GM23338 (cell line): ENCODE results near the gene PRPF6. TPM values are rescaled to one million over a fixed set of nuclear protein-coding genes. Genes with fewer than 3 reads are reported as not detected.

Source experiments
- ATAC-seq: fragments of 200-7000 bp; cut with Tn5 transposase; 3 replicates; pipeline ENCODE4 v1.9.1; 2020
- DNase-seq: peaks from one replicate; pipeline ENCODE4 v3.0.0-alpha.2; 2015; ENCODE audit warnings: low spot score
- H2AFZ ChIP-seq: fragments of 200-600 bp; sonication (generic); 2 replicates; pipeline ENCODE4 v1.8.0; 2016; ENCODE audit warnings: antibody characterized with exemption, mild to moderate bottlenecking, moderate library complexity
- H3F3A ChIP-seq: fragments of 200-600 bp; sonication (generic); replicated peaks from 2 replicates; pipeline ENCODE4 v1.8.0; 2017; ENCODE audit warnings: antibody characterized with exemption, mixed run types, low read depth
- H3K27ac ChIP-seq: fragments of 200-600 bp; sonication (generic); 2 replicates; pipeline ENCODE4 v1.6.1; 2016; ENCODE audit warnings: low read depth
- H3K27me3 ChIP-seq: fragments of 200-600 bp; sonication (generic); 2 replicates; pipeline ENCODE4 v1.8.0; 2016; ENCODE audit warnings: mild to moderate bottlenecking, mixed run types, moderate library complexity; ENCODE audit not compliant: insufficient read depth
- H3K36me3 ChIP-seq: fragments of 200-600 bp; sonication (generic); 2 replicates; pipeline ENCODE4 v1.8.0; 2016; ENCODE audit warnings: mild to moderate bottlenecking; ENCODE audit not compliant: insufficient read depth
- H3K4me1 ChIP-seq: fragments of 200-600 bp; sonication (generic); 2 replicates; pipeline ENCODE4 v1.8.0; 2016; ENCODE audit warnings: mild to moderate bottlenecking, moderate library complexity; ENCODE audit not compliant: insufficient read depth
- H3K4me2 ChIP-seq: fragments of 200-600 bp; sonication (generic); 2 replicates; pipeline ENCODE4 v1.7.1; 2017; ENCODE audit warnings: mixed run types
- H3K4me3 ChIP-seq: fragments of 200-600 bp; sonication (generic); 2 replicates; pipeline ENCODE4 v1.6.1; 2016; ENCODE audit warnings: mixed run types
- H3K79me2 ChIP-seq: fragments of 200-600 bp; sonication (generic); replicated peaks from 2 replicates; pipeline ENCODE4 v1.8.0; 2017; ENCODE audit warnings: mild to moderate bottlenecking; ENCODE audit not compliant: insufficient read depth
- H3K9me2 ChIP-seq: fragments of 200-600 bp; sonication (generic); 2 replicates; pipeline ENCODE4 v1.8.0; 2017; ENCODE audit not compliant: insufficient read depth
- H4K20me1 ChIP-seq: fragments of 200-600 bp; sonication (generic); replicated peaks from 2 replicates; pipeline ENCODE4 v1.8.0; 2017; ENCODE audit warnings: mild to moderate bottlenecking; ENCODE audit not compliant: insufficient read depth
- H3K27ac Mint-ChIP-seq: 2 replicates; pipeline ENCODE4 v1.8.0; 2020; ENCODE audit warnings: inconsistent platforms, mild to moderate bottlenecking, moderate library complexity, mixed read lengths
- H3K27me3 Mint-ChIP-seq: 3 replicates; pipeline ENCODE4 v1.8.0; 2022; ENCODE audit warnings: low read depth, mild to moderate bottlenecking, moderate library complexity, mixed read lengths, inconsistent platforms; ENCODE audit not compliant: insufficient read depth, poor library complexity
- H3K36me3 Mint-ChIP-seq: 3 replicates; pipeline ENCODE4 v1.8.0; 2021; ENCODE audit warnings: low read depth, mild to moderate bottlenecking, inconsistent platforms, moderate library complexity, mixed read lengths
- H3K4me1 Mint-ChIP-seq: 3 replicates; pipeline ENCODE4 v1.8.0; 2020; ENCODE audit warnings: mild to moderate bottlenecking, inconsistent platforms, mixed read lengths
- H3K4me3 Mint-ChIP-seq: 3 replicates; pipeline ENCODE4 v1.8.0; 2021; ENCODE audit warnings: moderate library complexity, mild to moderate bottlenecking, inconsistent platforms, mixed read lengths
- H3K9me3 Mint-ChIP-seq: 3 replicates; pipeline ENCODE4 v1.8.0; 2020; ENCODE audit warnings: moderate library complexity, mild to moderate bottlenecking, inconsistent platforms, mixed read lengths
- CREB1 ChIP-seq: fragments of 250-450 bp; sonication (Bioruptor Pico); IDR thresholded peaks from 2 replicates; pipeline ENCODE4 v1.5.0; 2020; ENCODE audit warnings: low read depth, mild to moderate bottlenecking, moderate library complexity
- EZH2 ChIP-seq: fragments of 200-600 bp; sonication (generic); IDR thresholded peaks from one replicate; pipeline ENCODE4 v1.8.0; 2017; ENCODE audit warnings: antibody characterized with exemption, mild to moderate bottlenecking, low read depth; ENCODE audit not compliant: unreplicated experiment
- EZH2phosphoT487 ChIP-seq: fragments of 200-600 bp; sonication (generic); IDR thresholded peaks from one replicate; pipeline ENCODE4 v1.8.1; 2018; ENCODE audit warnings: antibody characterized with exemption; ENCODE audit not compliant: unreplicated experiment
- JUNB ChIP-seq: IDR thresholded peaks from one replicate; pipeline ENCODE4 v1.6.1; 2016; ENCODE audit warnings: antibody characterized with exemption; ENCODE audit not compliant: unreplicated experiment
- NANOG ChIP-seq: IDR thresholded peaks from 2 replicates; pipeline ENCODE4 v1.6.1; 2016; ENCODE audit warnings: antibody characterized with exemption, borderline replicate concordance
- POLR2AphosphoS5 ChIP-seq: IDR thresholded peaks from 2 replicates; pipeline ENCODE4 v1.6.1; 2016; ENCODE audit warnings: antibody characterized with exemption, low read depth
- STAT1 ChIP-seq: IDR thresholded peaks from one replicate; pipeline ENCODE4 v1.6.1; 2016; ENCODE audit warnings: antibody characterized with exemption; ENCODE audit not compliant: unreplicated experiment
- ZNF114 ChIP-seq: fragments of 250-450 bp; sonication (Bioruptor Pico); IDR thresholded peaks from 2 replicates; pipeline ENCODE4 v1.5.0; 2020; ENCODE audit warnings: mild to moderate bottlenecking, moderate library complexity
- ZNF331 ChIP-seq: fragments of 250-450 bp; sonication (Bioruptor Pico); IDR thresholded peaks from 2 replicates; pipeline ENCODE4 v1.5.0; 2020; ENCODE audit warnings: low read depth, mild to moderate bottlenecking, moderate library complexity
- polyA plus RNA-seq: library from polyadenylated mRNA; unstranded; fragments of >200 nt; fragmentation: Nextera tagmentation; extraction: Ambion mirVana; gene quantifications from 2 replicates; pipeline ENCODE4 v1.2.1, GENCODE V29; 2016
- total RNA-seq: library from RNA; depleted of rRNA; stranded (reverse); fragments of >200 nt; shearing (Covaris generic); gene quantifications from 2 replicates; pipeline ENCODE4 v1.2.3, GENCODE V29; 2014
- TF ChIP-seq, protein P1 (sequence below): fragments of 250-450 bp; sonication (Bioruptor Pico); IDR thresholded peaks from 2 replicates; pipeline ENCODE4 v1.5.0; 2020; ENCODE audit warnings: mild to moderate bottlenecking, moderate library complexity
- TF ChIP-seq, protein P2 (sequence below): IDR thresholded peaks from 2 replicates; pipeline ENCODE4 v1.6.1; 2016; ENCODE audit warnings: antibody characterized with exemption
- TF ChIP-seq, protein P3 (sequence below): IDR thresholded peaks from one replicate; pipeline ENCODE4 v1.6.1; 2018; ENCODE audit warnings: antibody characterized with exemption; ENCODE audit not compliant: unreplicated experiment
- TF ChIP-seq, protein P4 (sequence below), 2 experiments: fragments of 200-600 bp in 1 of 2; sonication (generic) in 1 of 2; conservative IDR thresholded peaks; 2 replicates each; pipeline versions ENCODE4 v1.5.1 to v1.6.1; 2016 to 2017; ENCODE audit warnings: antibody characterized with exemption in 2 of 2, low read depth in 2 of 2, mild to moderate bottlenecking in 2 of 2, moderate library complexity in 1 of 2

The PRPF6 gene
- total and polyA plus RNA-seq, 2 experiments from 2014 or later = 53.8 to 79.9 TPM

DNA sequence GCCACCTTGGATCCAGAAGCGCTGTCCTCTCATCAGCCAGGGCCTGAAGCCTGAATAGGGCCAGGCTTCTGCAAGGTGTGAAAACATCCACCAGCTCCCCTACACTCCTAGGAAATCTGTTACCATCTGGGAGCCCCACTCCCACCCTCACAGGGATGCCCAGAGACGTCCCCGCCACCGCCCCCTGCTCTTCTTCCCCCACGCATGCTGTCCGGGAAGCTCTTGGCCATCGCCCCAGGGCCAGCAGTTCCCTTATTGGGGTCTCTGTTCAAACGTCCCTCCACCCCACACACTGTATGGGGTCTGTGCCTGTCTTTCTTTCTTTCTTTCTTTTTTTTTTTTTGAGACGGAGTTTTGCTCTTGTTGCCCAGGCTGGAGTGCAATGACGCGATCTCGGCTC is 94.6 kb downstream of the PRPF6 start:
- 0 out of 2 replicates have a peak, but pooled peaks cover 4% of the 10 kb centered on the region for H3F3A ChIP-seq
- no peak overlapping the region for H3K27ac Mint-ChIP-seq
- no peaks in the 10 kb centered on the region for H3K9me3 Mint-ChIP-seq
- H3K36me3 ChIP-seq = no peaks in the 10 kb centered on the region
- H3K4me3 ChIP-seq = no peak overlapping the region
- H3K27me3 ChIP-seq = peaks cover 3% of the 10 kb centered on the region; the same call in 1 of the 2 replicates
- H2AFZ ChIP-seq = no peak overlapping the region
- H3K4me3 Mint-ChIP-seq = no peak overlapping the region
- H3K27me3 Mint-ChIP-seq = peaks cover 11% of the 10 kb centered on the region
- H3K4me2 ChIP-seq = no peak overlapping the region
- DNase-seq (no peak), ATAC-seq (no peak)
- H3K9me2 ChIP-seq = no peaks in the 10 kb centered on the region
- H4K20me1 ChIP-seq = no peaks in the 10 kb centered on the region
- TF ChIP-seq, protein P1, sequence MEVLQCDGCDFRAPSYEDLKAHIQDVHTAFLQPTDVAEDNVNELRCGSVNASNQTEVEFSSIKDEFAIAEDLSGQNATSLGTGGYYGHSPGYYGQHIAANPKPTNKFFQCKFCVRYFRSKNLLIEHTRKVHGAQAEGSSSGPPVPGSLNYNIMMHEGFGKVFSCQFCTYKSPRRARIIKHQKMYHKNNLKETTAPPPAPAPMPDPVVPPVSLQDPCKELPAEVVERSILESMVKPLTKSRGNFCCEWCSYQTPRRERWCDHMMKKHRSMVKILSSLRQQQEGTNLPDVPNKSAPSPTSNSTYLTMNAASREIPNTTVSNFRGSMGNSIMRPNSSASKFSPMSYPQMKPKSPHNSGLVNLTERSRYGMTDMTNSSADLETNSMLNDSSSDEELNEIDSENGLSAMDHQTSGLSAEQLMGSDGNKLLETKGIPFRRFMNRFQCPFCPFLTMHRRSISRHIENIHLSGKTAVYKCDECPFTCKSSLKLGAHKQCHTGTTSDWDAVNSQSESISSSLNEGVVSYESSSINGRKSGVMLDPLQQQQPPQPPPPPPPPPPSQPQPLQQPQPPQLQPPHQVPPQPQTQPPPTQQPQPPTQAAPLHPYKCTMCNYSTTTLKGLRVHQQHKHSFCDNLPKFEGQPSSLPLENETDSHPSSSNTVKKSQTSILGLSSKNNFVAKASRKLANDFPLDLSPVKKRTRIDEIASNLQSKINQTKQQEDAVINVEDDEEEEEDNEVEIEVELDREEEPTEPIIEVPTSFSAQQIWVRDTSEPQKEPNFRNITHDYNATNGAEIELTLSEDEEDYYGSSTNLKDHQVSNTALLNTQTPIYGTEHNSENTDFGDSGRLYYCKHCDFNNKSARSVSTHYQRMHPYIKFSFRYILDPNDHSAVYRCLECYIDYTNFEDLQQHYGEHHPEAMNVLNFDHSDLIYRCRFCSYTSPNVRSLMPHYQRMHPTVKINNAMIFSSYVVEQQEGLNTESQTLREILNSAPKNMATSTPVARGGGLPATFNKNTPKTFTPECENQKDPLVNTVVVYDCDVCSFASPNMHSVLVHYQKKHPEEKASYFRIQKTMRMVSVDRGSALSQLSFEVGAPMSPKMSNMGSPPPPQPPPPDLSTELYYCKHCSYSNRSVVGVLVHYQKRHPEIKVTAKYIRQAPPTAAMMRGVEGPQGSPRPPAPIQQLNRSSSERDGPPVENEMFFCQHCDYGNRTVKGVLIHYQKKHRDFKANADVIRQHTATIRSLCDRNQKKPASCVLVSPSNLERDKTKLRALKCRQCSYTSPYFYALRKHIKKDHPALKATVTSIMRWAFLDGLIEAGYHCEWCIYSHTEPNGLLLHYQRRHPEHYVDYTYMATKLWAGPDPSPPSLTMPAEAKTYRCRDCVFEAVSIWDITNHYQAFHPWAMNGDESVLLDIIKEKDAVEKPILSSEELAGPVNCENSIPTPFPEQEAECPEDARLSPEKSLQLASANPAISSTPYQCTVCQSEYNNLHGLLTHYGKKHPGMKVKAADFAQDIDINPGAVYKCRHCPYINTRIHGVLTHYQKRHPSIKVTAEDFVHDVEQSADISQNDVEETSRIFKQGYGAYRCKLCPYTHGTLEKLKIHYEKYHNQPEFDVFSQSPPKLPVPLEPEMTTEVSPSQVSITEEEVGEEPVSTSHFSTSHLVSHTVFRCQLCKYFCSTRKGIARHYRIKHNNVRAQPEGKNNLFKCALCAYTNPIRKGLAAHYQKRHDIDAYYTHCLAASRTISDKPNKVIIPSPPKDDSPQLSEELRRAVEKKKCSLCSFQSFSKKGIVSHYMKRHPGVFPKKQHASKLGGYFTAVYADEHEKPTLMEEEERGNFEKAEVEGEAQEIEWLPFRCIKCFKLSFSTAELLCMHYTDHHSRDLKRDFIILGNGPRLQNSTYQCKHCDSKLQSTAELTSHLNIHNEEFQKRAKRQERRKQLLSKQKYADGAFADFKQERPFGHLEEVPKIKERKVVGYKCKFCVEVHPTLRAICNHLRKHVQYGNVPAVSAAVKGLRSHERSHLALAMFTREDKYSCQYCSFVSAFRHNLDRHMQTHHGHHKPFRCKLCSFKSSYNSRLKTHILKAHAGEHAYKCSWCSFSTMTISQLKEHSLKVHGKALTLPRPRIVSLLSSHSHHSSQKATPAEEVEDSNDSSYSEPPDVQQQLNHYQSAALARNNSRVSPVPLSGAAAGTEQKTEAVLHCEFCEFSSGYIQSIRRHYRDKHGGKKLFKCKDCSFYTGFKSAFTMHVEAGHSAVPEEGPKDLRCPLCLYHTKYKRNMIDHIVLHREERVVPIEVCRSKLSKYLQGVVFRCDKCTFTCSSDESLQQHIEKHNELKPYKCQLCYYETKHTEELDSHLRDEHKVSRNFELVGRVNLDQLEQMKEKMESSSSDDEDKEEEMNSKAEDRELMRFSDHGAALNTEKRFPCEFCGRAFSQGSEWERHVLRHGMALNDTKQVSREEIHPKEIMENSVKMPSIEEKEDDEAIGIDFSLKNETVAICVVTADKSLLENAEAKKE (CRISPR knock-in tag) = no peak
- TF ChIP-seq EZH2phosphoT487 (no peak), ZNF114 (no peak), EZH2 (no peak), CREB1 (CRISPR knock-in tag) (no peak), STAT1 (no peak), NANOG (no peak), JUNB (no peak), ZNF331 (CRISPR knock-in tag) (no peak), POLR2AphosphoS5 (no peak)
- TF ChIP-seq, protein P2, sequence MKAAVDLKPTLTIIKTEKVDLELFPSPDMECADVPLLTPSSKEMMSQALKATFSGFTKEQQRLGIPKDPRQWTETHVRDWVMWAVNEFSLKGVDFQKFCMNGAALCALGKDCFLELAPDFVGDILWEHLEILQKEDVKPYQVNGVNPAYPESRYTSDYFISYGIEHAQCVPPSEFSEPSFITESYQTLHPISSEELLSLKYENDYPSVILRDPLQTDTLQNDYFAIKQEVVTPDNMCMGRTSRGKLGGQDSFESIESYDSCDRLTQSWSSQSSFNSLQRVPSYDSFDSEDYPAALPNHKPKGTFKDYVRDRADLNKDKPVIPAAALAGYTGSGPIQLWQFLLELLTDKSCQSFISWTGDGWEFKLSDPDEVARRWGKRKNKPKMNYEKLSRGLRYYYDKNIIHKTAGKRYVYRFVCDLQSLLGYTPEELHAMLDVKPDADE = no peak
- TF ChIP-seq, protein P3, sequence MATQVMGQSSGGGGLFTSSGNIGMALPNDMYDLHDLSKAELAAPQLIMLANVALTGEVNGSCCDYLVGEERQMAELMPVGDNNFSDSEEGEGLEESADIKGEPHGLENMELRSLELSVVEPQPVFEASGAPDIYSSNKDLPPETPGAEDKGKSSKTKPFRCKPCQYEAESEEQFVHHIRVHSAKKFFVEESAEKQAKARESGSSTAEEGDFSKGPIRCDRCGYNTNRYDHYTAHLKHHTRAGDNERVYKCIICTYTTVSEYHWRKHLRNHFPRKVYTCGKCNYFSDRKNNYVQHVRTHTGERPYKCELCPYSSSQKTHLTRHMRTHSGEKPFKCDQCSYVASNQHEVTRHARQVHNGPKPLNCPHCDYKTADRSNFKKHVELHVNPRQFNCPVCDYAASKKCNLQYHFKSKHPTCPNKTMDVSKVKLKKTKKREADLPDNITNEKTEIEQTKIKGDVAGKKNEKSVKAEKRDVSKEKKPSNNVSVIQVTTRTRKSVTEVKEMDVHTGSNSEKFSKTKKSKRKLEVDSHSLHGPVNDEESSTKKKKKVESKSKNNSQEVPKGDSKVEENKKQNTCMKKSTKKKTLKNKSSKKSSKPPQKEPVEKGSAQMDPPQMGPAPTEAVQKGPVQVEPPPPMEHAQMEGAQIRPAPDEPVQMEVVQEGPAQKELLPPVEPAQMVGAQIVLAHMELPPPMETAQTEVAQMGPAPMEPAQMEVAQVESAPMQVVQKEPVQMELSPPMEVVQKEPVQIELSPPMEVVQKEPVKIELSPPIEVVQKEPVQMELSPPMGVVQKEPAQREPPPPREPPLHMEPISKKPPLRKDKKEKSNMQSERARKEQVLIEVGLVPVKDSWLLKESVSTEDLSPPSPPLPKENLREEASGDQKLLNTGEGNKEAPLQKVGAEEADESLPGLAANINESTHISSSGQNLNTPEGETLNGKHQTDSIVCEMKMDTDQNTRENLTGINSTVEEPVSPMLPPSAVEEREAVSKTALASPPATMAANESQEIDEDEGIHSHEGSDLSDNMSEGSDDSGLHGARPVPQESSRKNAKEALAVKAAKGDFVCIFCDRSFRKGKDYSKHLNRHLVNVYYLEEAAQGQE = no peak
- TF ChIP-seq, protein P4, sequence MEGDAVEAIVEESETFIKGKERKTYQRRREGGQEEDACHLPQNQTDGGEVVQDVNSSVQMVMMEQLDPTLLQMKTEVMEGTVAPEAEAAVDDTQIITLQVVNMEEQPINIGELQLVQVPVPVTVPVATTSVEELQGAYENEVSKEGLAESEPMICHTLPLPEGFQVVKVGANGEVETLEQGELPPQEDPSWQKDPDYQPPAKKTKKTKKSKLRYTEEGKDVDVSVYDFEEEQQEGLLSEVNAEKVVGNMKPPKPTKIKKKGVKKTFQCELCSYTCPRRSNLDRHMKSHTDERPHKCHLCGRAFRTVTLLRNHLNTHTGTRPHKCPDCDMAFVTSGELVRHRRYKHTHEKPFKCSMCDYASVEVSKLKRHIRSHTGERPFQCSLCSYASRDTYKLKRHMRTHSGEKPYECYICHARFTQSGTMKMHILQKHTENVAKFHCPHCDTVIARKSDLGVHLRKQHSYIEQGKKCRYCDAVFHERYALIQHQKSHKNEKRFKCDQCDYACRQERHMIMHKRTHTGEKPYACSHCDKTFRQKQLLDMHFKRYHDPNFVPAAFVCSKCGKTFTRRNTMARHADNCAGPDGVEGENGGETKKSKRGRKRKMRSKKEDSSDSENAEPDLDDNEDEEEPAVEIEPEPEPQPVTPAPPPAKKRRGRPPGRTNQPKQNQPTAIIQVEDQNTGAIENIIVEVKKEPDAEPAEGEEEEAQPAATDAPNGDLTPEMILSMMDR (conservative IDR thresholded peaks at IDR 0.05; ENCODE audit: low read depth in 2 of 2) = no peak
- peaks cover 13% of the 10 kb centered on the region; the same call in 2 of the 3 replicates for H3K4me1 Mint-ChIP-seq
- H3K27ac ChIP-seq = no peak overlapping the region
- H3K79me2 ChIP-seq = no peaks in the 10 kb centered on the region
- H3K4me1 ChIP-seq = peaks cover 11% of the 10 kb centered on the region; the same call in 1 of the 2 replicates
- H3K36me3 Mint-ChIP-seq = peaks cover 2% of the 10 kb centered on the region; the same call in 1 of the 3 replicates
